ENCODE data around the gene ARHGAP26. TPM values are rescaled to one million over a fixed set of nuclear protein-coding genes. Genes with fewer than 3 reads are reported as not detected.

Gene ARHGAP26
- polyA plus RNA-seq, 1 donor (not counting 4 experiments of a cell fraction or from before 2014, with no cell fraction given): 3.9 TPM

DNA sequence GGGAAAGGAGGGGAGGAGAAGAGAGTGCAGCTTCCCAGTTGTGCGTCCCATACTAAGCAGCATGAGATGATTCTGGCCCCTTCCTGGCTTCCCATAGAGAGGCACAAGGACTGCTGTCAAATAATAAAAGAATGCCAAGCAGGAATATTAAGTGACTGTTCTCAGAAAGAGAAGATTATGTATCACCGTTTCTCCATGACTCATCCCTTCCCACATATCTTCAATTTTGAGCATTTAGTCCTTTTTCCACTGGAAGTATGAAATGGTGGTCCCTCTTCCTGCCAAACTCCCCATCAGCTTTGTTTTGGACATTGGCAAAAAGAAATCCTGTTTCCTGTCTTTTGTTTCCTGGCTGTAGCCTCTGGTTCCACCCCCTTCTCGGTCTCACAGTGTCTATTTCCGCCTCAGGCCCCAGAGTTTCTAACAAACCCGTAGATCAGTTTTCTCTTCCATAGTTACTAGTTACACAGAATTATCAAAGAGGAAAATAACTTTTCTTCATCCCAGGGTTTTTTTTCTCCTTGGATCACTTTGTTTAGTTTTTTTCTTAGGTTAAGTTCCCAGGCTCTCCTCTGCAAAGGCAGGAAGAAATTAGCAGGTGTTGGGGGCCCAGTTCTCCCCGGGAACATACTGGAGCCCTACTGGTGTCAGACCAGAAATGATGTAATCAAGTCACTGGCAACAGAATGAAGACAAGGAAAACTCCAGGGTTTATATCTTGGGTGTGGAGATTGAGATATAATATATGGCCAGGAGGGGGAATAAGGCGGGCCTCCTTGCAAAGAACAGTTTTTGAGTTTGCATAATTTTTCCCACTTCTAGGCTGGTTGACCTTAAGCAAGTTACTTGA is 26.4 kb upstream of the ARHGAP26 start:
- Histone ChIP-seq H3K4me1 (ENCODE audit: control insufficient read depth, extremely low read depth, insufficient read depth, low read length) (peaks cover 10% of the 10 kb centered on the region), H3K27ac (ENCODE audit: control insufficient read depth, insufficient read depth, low read length) (no peak overlapping the region), H3K9ac (ENCODE audit: control insufficient read depth, extremely low read depth, insufficient read depth, low read length) (no peak overlapping the region), H3K9me3 (ENCODE audit: control insufficient read depth, low read depth, low read length) (no peaks in the 10 kb centered on the region), H3K79me2 (ENCODE audit: control insufficient read depth, insufficient read depth, low read length) (no peaks in the 10 kb centered on the region), H4K20me1 (ENCODE audit: control insufficient read depth, extremely low read depth, insufficient read depth, low read length) (no peaks in the 10 kb centered on the region), H3K27me3 (ENCODE audit: control insufficient read depth, extremely low read depth, insufficient read depth, low read length) (no peaks in the 10 kb centered on the region), H3K4me3 (ENCODE audit: control insufficient read depth in 2 of 3, extremely low read depth in 1 of 3, insufficient read depth in 2 of 3, low read depth in 1 of 3, low read length in 3 of 3) (no peak overlapping the region), H3K36me3 (ENCODE audit: control insufficient read depth in 2 of 2, extremely low read depth in 1 of 2, insufficient read depth in 2 of 2, low read length in 2 of 2) (no peaks in the 10 kb centered on the region), H2AFZ (ENCODE audit: control insufficient read depth, low read length) (no peak overlapping the region), H3K9me1 (ENCODE audit: control insufficient read depth, extremely low read depth, insufficient read depth, low read length) (no peaks in the 10 kb centered on the region), H3K4me2 (ENCODE audit: control insufficient read depth, extremely low read depth, insufficient read depth, low read depth, low read length) (no peak overlapping the region)
- dilution Hi-C loops (cut with MboI; ENCODE audit: extremely low pct_ligation_motif_present, low sequenced_read_pairs): no loop called here
- no peak for DNase-seq (ENCODE audit: low read depth, low spot score)
- no peak for FAIRE-seq
- TF ChIP-seq EZH2 (IDR thresholded peaks at IDR 0.05; ENCODE audit: low read length): no peak
- no peak for TF ChIP-seq CTCF (optimal IDR thresholded peaks at IDR 0.05 in 1 of 3, IDR thresholded peaks at IDR 0.05 in 1 of 3, conservative IDR thresholded peaks at IDR 0.05 in 1 of 3; ENCODE audit: extremely low read depth in 1 of 3, insufficient read depth in 2 of 3, low read length in 3 of 3)

DNA sequence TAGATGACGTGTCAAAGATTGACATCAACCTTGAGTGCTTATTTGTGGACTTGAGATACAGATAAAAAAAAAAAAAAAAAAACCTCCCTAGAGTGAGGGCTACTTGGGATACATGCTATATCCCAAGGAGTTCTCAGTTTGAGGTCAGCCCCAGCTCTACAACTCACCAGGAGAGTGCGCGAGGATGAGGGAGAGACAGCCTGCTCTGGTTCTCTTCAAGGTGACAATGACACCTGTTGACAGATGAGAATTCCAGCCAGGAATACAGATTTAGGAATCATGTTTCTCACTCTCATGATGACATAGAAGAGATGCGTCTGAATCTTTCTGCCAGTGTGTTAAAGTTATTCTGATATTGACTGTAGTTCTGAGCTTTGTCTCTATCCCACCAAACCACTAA is 24.9 kb upstream of the ARHGAP26 start:
- Histone ChIP-seq H3K9me1 (ENCODE audit: control insufficient read depth, extremely low read depth, insufficient read depth, low read length) (no peaks in the 10 kb centered on the region), H3K4me2 (ENCODE audit: control insufficient read depth, extremely low read depth, insufficient read depth, low read depth, low read length) (no peak overlapping the region), H3K27ac (ENCODE audit: control insufficient read depth, insufficient read depth, low read length) (no peak overlapping the region), H4K20me1 (ENCODE audit: control insufficient read depth, extremely low read depth, insufficient read depth, low read length) (no peaks in the 10 kb centered on the region), H3K79me2 (ENCODE audit: control insufficient read depth, insufficient read depth, low read length) (no peaks in the 10 kb centered on the region), H3K9me3 (ENCODE audit: control insufficient read depth, low read depth, low read length) (no peaks in the 10 kb centered on the region), H3K4me3 (ENCODE audit: control insufficient read depth in 2 of 3, extremely low read depth in 1 of 3, insufficient read depth in 2 of 3, low read depth in 1 of 3, low read length in 3 of 3) (no peak overlapping the region), H2AFZ (ENCODE audit: control insufficient read depth, low read length) (no peak overlapping the region), H3K9ac (ENCODE audit: control insufficient read depth, extremely low read depth, insufficient read depth, low read length) (no peak overlapping the region), H3K36me3 (ENCODE audit: control insufficient read depth in 2 of 2, extremely low read depth in 1 of 2, insufficient read depth in 2 of 2, low read length in 2 of 2) (no peaks in the 10 kb centered on the region), H3K4me1 (ENCODE audit: control insufficient read depth, extremely low read depth, insufficient read depth, low read length) (peaks cover 19% of the 10 kb centered on the region), H3K27me3 (ENCODE audit: control insufficient read depth, extremely low read depth, insufficient read depth, low read length) (no peaks in the 10 kb centered on the region)
- TF ChIP-seq CTCF (optimal IDR thresholded peaks at IDR 0.05 in 1 of 3, IDR thresholded peaks at IDR 0.05 in 1 of 3, conservative IDR thresholded peaks at IDR 0.05 in 1 of 3; ENCODE audit: extremely low read depth in 1 of 3, insufficient read depth in 2 of 3, low read length in 3 of 3) (no peak), EZH2 (IDR thresholded peaks at IDR 0.05; ENCODE audit: low read length) (no peak)
- FAIRE-seq (no peak), DNase-seq (ENCODE audit: low read depth, low spot score) (no peak)
- dilution Hi-C loops (cut with MboI; ENCODE audit: extremely low pct_ligation_motif_present, low sequenced_read_pairs): no loop called here

Data from keratinocyte (primary cell).